Astrocyte of the cerebellum (primary cell): ENCODE data around the gene TXLNB.
"Not testable (repeated sequence)": the region's sequence is repeated elsewhere in the genome, so short reads cannot be mapped to it uniquely, and the experiment has no call there.

ENCODE experiments used
- DNase-seq: peaks from one replicate; pipeline ENCODE4 v3.0.0-alpha.2; 2011; ENCODE audit warnings: low read depth
- H3K4me3 ChIP-seq: 2 replicates; pipeline ENCODE4 v1.5.1; 2011; ENCODE audit warnings: mild to moderate bottlenecking, low read depth, low read length, moderate library complexity
- CTCF ChIP-seq: IDR thresholded peaks from 2 replicates; pipeline ENCODE4 v1.5.1; 2012; ENCODE audit warnings: low read length, low read depth, moderate library complexity, mild to moderate bottlenecking; ENCODE audit errors: missing control alignments
- in situ Hi-C: cut with HindIII; loops from 2 replicates; pipeline ENCODE4 v1.10.0; 2017; ENCODE audit warnings: low sequenced_read_pairs

Gene TXLNB

DNA sequence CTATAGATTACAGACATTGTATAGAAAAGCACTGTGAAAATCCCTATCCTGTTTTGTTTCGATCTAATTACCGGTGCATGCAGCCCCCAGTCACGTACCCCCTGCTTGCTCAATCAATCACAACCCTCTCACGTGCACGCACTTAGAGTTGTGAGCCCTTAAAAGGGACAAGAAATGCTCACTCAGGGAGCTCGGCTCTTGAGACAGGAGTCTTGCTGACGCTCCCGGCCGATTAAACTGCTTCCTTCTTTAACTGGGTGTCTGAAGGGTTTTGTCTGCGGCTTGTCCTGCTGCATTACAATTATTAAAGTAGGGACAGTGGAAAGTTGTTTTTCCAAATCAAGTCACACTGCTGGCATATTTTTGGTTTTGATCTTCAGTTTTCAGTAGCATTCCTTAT, 2.6 kb downstream of the TXLNB start:
- no peak overlapping the region for H3K4me3 ChIP-seq
- no peak for TF ChIP-seq CTCF
- in situ Hi-C loops = no loop called here
- no peak for DNase-seq

DNA sequence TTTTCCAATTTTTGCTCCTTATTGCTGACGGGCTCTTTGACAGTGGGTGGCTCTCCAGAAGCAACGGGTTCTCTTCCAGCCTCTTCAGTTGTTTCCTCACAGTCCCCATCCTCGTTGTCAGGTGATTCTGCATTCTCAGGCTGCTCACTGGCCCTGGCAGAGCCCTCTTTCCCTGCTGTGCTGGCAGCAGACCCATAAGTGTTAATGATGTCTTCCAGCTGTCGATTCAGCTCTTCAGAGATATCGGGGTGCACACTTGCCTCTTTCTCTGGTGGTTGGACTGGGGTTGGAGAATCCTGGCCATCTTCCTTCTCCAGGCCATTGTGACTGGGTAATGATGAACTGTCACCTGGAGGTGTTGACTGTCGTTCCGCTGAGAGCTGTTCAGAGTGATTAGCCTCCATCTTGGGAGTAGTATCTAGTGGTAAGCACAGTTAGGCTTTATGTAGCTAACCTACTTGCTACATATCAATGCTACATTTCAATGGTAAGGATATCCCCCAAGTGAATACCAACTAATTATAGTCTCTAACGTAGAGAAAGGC, 3.2 kb downstream of the TXLNB start:
- in situ Hi-C loops = no loop called here
- H3K4me3 ChIP-seq = no peak overlapping the region
- TF ChIP-seq CTCF = no peak
- DNase-seq = no peak

DNA sequence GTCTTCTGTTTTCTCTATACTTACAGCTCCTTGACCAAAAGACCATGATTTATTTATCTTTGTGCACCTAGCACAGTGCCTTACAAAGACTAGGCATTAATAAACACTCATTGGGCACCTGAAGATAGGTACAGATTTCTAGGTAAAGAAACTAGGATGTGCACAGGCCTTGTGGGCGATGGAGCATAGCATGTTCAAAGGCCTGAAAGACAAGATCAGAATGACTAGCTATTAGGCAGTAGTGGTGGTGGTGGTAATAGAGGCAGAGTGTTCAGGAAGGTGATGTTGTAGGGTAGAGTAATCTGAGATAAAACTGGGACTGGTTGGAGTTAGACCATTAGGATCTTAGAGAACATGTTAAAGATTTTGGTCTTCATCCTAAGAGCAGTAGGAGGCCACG, 3.9 kb downstream of the TXLNB start:
- no peak for TF ChIP-seq CTCF
- no peak overlapping the region for H3K4me3 ChIP-seq
- in situ Hi-C loops = no loop called here
- DNase-seq = no peak

DNA sequence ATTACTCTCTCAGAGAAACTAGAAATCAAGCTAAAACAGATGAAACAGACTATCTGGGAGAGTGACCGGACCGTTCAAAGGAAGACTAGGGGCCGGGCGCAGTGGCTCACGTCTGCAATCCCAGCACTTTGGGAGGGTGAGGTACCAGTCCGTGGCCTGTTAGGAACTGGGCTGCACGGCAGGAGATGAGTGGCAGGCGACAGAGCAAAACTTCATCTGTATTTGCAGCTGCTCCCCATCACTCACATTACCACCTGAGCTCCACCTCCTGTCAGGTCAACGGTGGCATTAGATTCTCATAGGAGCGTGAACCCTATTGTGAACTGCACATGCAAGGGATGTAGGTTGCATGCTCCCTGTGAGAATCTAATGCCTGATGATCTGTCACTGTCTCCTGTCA, 5.4 kb downstream of the TXLNB start:
- H3K4me3 ChIP-seq, DNase-seq, in situ Hi-C loops: not testable (repeated sequence)

GRCh38 chr6:139285590-139285989, 6.2 kb downstream of the TXLNB start:
- no peak overlapping the region for H3K4me3 ChIP-seq
- no peak for DNase-seq
- no peak for TF ChIP-seq CTCF
- in situ Hi-C loops = no loop called here

DNA sequence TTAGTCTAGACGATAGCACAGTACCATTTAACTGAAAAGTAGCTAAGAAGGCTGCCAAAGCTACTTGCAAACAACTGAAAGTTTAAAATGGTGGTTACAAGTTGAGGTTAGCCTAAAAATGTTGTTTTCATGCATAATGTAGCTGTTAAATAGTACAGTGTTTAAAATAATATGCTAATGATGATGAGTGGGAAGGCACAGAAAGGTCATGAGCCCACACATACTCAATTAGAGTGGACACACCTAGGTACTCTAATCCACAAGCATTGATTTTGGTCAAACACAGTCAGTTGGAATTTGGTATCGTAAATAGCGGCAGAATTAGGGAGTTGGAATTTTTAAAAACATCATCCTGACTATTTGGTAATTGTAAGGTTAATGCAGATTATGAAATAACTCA, 7.0 kb downstream of the TXLNB start:
- no peak for TF ChIP-seq CTCF
- in situ Hi-C loops = no loop called here
- no peak for DNase-seq

DNA sequence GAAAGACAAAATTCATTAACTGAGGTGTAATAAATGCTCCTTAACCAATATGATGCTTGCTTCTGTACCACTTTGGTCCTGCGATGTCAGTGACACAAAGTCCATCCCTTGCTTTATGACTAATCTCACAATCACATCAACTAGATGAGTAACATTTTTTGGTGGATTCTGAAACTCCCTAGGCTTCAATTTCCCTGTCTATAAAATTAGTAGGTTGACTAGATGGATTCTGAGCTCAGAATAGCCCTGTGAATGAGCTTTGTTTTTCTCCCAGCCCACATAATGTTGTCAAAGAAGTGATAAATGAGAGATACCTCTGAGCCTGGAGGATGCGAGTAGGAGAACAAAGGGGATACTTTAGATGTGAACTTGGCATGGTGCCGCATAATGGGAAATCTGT, 9.1 kb downstream of the TXLNB start:
- no peak for TF ChIP-seq CTCF
- in situ Hi-C loops = no loop called here
- no peak overlapping the region for H3K4me3 ChIP-seq
- DNase-seq = no peak

More for the DNA sequence above, 7.0 kb downstream of the TXLNB start:
- no peak overlapping the region for H3K4me3 ChIP-seq
